Mucosa of gallbladder (tissue), 1 donor: ENCODE results near the gene AK6. TPM values are rescaled to one million over a fixed set of nuclear protein-coding genes. Genes with fewer than 3 reads are reported as not detected.
"Not testable (repeated sequence)": the region's sequence is repeated elsewhere in the genome, so short reads cannot be mapped to it uniquely, and the experiment has no call there.

Source experiments
- DNase-seq: peaks from one replicate; pipeline ENCODE4 v3.0.0-alpha.2; 2020; ENCODE audit warnings: low spot score
- total RNA-seq: library from RNA; stranded (reverse); gene quantifications from one replicate; pipeline ENCODE4 v1.2.1, GENCODE V29; 2021
- donor health status: DM: no; HTN: no; CAD: no.

Gene AK6
- 32.4 TPM for total RNA-seq

GRCh38 chr5:69369340-69370121 lies at the start of gene AK6, which contains the start of the genes RAD17 and TAF9:
Gene AK6 (minus strand): TSS chr5:69369520. CDS start chr5:69369490, 30 bp downstream.
Gene RAD17 (plus strand): TSS chr5:69369818. CDS start chr5:69372209, 2,391 bp downstream.
Gene TAF9 (minus strand): TSS chr5:69369520. CDS start chr5:69365737, 3,783 bp downstream.
- peak; percentile 93 for DNase-seq

- no peak for DNase-seq
Observed at GRCh38 chr5:69418554-69418953, 49.2 kb upstream of the AK6 start.

DNA sequence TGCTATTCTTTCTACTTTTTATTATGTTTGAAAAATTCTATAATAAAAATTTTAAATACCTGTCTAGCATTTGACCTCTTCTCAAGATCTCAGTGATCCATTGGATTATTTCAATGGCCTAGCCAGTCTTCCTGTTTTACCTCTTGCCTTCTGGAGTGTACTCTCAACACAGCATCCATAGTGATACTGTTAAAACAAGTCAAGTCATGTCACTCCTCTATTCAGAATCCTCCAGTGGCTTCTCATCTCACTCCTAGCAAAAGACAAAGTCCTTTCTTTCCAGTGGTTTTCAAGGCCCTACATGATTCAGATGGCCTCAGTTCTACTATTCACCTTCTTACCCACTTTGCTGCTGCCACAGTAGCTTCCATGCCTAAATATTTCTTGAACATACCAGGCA lies 47.4 kb upstream of the AK6 start:
- no peak for DNase-seq

DNA sequence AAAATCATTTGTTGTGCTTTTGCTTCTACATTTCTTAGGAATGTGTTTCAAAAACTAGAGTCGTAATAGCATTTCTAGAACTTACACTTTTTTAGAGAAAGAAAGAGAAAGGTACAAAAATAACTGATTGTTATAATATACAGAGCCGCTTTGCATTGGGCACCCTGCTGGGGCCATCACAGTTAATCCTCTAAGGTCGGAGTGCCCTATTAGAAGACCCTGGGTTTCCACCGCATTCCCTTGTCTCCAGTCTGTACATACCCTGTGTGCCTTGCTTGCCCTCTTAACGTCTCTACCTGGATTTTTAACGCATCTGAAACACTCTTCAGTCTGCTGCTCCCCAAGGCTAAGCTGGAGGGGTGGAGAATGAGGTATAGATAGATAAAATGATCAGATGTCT lies 46.9 kb upstream of the AK6 start:
- DNase-seq: no peak

DNA sequence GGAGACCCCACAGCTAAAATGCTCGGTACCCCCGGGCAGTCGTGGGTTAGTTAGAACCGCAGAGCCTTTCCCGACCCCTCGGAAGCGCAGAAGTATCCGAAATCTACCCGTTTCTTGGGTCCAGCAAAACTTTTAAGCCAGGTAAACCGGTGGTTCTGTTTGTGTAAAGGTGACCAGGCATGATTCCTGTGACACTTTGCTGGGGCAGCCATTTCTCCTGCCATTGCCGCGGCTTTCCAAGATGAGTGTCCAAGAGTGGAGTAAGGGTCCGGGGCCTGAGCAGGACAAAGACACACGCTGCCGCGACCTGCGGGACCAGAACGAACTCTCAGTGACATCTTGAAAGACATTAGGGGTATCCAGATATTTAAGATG lies 46.3 kb upstream of the AK6 start:
- DNase-seq: peak; percentile 16

DNA sequence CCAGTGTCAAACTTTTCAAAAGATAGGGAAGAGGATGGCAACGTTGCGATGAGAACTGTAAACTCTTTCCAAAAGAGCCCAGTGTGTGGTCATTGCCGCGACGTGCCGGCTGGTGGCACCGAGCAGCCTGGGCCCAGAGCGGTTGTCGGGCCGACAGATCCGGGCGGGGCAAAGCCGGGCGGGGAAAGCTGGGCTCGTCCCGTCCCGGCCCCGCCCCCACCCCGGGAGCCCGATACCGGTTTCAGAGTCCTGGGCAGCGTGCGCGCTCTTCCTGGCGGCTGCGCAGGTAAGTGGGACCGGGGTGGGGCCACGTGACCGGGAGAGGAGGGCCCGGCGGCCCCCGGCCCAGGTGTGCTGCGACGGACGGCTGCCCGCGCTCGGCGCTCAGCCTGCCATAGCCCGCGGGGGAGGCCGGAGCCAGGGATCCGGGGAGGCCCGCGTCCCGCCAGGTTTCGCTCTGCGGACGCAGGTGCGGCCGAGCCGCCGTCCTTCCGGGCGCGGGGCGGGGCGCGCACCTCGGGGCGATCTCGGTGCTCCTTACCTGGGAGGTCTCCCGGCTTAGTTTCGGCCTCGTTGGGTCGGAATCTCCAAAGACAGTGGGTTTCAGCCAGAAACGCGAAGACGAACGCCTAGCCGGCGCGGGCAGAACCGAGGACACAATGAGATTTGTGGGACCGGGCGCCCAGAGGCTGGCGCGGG lies 45.7 kb upstream of the AK6 start, which contains the start of gene MARVELD2:
Gene MARVELD2, plus strand, starts transcription at position 232 of the 699 bp plus-strand sequence. CDS start 4,270 bp downstream, outside the sequence.
- peak; percentile 92 for DNase-seq

DNA sequence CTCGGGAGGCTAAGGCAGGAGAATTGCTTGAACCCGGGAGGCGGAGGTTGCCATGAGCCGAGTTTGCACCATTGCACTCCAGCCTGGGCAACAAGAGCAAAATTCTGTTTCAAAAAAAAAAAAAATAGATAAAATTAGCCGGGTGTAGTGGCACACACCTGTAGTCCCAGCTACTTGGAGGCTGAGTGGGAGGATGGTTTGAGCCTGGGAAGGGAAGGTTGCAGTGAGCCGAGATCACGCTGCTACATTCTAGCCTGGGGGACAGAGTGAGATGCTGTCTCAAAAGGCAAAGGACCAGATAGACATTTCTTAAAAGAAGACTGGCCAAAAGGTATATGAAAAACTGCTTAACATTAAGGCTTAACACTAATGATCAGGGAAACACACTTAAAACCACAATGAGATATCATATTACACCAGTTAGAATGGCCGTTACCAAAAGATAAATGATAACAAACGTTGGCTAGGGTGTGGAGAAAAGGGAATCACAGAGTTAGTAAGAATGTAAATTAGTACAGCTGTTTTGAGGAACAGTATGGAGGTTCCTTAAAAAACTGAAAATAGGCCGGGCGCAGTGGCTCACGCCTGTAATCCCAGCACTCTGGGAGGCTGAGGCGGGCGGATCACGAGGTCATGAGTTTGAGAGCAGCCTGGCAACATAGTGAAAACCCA lies 35.5 kb upstream of the AK6 start:
- no peak for DNase-seq

DNA sequence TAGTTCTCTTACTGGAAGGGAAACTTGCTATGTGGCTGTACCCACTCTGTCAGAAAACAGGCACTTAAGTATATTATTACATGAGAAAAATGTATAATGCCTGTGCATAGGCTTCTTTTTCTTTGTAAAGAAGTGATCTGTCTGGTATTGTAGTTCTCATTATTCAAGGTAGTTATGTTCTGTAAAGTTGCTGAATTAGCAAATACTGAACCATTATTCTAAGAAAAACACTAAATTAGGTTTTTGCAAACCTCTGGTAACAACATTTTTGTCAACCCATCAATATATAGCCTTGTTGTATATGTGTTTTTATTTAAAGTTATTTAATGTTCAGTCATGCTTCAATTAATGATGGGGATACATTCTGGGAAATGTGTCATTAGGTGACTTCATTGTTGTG lies 9.1 kb upstream of the AK6 start:
- no peak for DNase-seq

DNA sequence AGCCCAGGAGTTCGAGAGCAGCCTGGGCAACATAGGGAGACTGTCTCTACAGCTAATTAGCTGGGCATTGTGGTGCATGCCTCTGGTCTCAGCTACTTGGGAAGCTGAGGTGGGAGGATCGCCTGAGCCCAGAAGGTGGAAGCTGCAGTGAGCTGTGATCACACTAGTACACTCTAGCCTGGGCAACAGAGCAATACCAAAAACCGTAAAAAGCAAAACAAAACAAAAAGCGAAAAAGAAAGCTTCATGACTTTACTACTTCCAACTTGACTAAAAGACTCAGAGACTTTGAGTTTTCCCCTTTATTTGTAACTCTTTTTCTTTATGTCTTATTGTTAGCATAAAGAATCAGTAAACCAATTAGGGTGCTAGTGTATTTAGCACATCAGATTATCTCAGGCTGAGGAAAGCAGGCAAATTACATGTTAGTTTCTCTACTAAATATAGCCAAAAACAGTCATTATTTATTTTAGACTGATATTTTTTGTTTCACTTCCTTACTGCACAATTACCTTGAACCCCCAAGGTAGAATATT lies 5.7 kb upstream of the AK6 start:
- no peak for DNase-seq

DNA sequence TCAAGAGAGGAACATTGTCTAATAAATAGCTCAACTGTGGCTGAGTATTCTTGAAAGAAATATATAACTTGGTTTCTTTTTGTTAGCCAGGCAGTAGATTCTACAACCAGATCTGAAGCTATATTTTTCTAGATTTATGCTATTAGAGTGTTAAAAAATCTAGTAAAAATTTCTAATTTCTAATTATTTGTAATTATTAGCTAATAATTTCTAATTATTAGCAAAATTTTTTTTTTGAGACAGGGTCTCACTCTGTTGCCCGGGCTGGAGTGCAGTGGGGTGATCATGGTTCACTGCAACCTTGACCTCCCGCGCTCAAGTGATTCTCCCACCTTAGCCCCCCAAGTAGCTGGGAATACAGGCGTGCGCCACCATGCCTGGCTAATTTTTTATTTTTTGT lies 3.1 kb upstream of the AK6 start:
- no peak for DNase-seq

GRCh38 chr5:69370335-69370734 lies 1.0 kb upstream of the AK6 start:
- not testable (repeated sequence) for DNase-seq

DNA sequence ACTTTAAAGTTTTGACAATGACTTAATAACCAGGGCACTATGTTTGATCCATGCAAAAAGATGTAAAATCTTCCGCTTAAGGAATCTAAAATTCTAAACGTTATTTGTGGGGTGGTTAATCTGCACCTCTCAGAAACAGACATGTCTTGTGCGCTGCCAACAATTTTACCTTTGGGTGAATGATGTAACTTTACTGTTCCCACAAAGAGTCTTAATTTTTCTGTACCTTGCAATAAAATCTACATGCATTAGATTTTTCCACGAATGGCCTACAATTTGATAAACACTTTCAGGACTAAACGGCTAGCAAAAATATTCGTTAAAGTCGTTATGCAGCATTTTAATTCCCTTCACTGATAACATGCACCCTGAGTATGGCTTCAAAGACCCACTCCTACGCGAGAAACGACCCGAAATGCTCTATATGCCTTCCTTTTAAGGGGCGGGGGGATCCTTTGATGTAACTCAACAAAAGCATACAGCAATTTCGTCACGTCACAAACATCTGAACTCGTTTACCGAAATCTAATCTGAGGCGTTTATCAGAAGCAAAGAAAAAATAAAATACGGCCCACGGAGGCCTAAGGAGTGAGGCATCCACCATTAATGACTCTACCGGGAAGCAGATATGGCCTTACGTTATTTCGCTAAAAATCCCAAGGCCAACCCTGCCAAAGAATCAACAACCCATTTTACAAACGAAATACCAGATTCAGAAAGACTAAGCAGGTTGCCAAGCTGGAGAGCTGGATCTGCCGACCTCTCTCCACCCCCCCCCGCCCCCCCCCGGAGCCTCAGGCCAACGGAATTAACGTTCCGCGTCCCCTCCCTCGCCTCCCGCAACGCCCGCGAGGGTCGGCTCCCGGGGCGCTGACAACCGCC lies 621 bp downstream of the AK6 start:
- DNase-seq: no peak

GRCh38 chr5:69367697-69368279 lies 1.5 kb downstream of the AK6 start:
- DNase-seq: no peak

GRCh38 chr5:69364850-69365249 lies 4.5 kb downstream of the AK6 start:
- DNase-seq: no peak

DNA sequence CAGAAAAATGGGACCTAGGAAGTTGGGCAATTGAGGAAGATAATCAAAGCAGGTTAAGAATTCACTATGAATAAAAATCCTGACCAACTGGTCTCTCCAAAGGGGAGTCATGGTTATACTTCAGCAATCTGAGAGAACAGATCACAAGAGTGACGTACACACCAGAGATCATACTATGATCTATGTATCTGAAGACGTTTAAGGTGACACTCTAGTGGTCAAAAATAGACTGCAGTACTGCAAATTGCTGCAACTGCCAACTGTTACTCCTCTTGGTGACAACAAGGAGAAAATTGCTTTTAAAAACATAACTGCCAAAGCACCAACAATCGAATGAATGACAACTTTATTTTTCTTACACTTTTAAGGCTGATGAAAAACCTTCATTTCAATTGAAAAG lies 4.9 kb downstream of the AK6 start:
- no peak for DNase-seq

- DNase-seq: no peak
Observed at GRCh38 chr5:69360442-69360841, 8.9 kb downstream of the AK6 start.

GRCh38 chr5:69359699-69360098 lies 9.6 kb downstream of the AK6 start:
- DNase-seq: no peak

GRCh38 chr5:69350664-69351063 lies 18.7 kb downstream of the AK6 start:
- no peak for DNase-seq

- no peak for DNase-seq
Observed at GRCh38 chr5:69343083-69343482, 26.2 kb downstream of the AK6 start.

GRCh38 chr5:69341520-69342161 lies 27.7 kb downstream of the AK6 start:
- DNase-seq: no peak
